Neural cell (in vitro differentiated cells): Measurements from ENCODE around the gene COL4A2. TPM values are rescaled to one million over a fixed set of nuclear protein-coding genes. Genes with fewer than 3 reads are reported as not detected.

Experiments
- H2AFZ ChIP-seq: fragments of 200-600, 300-800 bp; sonication (generic), shearing (Covaris generic); 2 replicates; pipeline ENCODE4 v1.6.0; 2014; ENCODE audit warnings: low read depth, mild to moderate bottlenecking, antibody characterized with exemption, low read length, moderate library complexity
- H3F3A ChIP-seq: fragments of 200-600 bp; shearing (Covaris generic); 2 replicates; pipeline ENCODE4 v1.6.1; 2016; ENCODE audit warnings: mild to moderate bottlenecking, moderate library complexity, mixed read lengths, antibody characterized with exemption, low read length; ENCODE audit not compliant: insufficient read depth, poor library complexity, severe bottlenecking
- H3K27ac ChIP-seq: fragments of 200-600, 300-800 bp; sonication (generic), shearing (Covaris generic); 2 replicates; pipeline ENCODE4 v1.5.1; 2014; ENCODE audit warnings: mild to moderate bottlenecking, low read length, moderate library complexity
- H3K27me3 ChIP-seq: fragments of 300-800, 200-600 bp; sonication (generic), shearing (Covaris generic); 2 replicates; pipeline ENCODE4 v1.6.0; 2014; ENCODE audit warnings: mild to moderate bottlenecking, low read depth, low read length, moderate library complexity; ENCODE audit not compliant: insufficient read depth
- H3K36me3 ChIP-seq: fragments of 300-800, 200-600 bp; sonication (generic), shearing (Covaris generic); 2 replicates; pipeline ENCODE4 v1.5.1; 2014; ENCODE audit warnings: mild to moderate bottlenecking, antibody characterized with exemption, low read length, moderate library complexity; ENCODE audit not compliant: insufficient read depth
- H3K4me2 ChIP-seq: fragments of 300-800, 200-600 bp; sonication (generic), shearing (Covaris generic); 2 replicates; pipeline ENCODE4 v1.6.0; 2014; ENCODE audit warnings: mild to moderate bottlenecking, low read length
- H3K4me3 ChIP-seq: fragments of 300-800, 200-600 bp; sonication (generic), shearing (Covaris generic); 2 replicates; pipeline ENCODE4 v1.5.1; 2014; ENCODE audit warnings: mild to moderate bottlenecking, low read length, moderate library complexity
- H3K79me2 ChIP-seq: fragments of 200-600 bp; shearing (Covaris generic); replicated peaks from 2 replicates; pipeline ENCODE4 v1.6.0; 2014; ENCODE audit warnings: mild to moderate bottlenecking, low read length, moderate library complexity; ENCODE audit not compliant: insufficient read depth
- H3K9ac ChIP-seq: fragments of 300-800, 200-600 bp; sonication (generic), shearing (Covaris generic); 2 replicates; pipeline ENCODE4 v1.6.1; 2016; ENCODE audit warnings: mild to moderate bottlenecking, low read length, mixed read lengths
- H3K9me2 ChIP-seq: fragments of 200-600 bp; shearing (Covaris generic); 2 replicates; pipeline ENCODE4 v1.6.1; 2016; ENCODE audit warnings: mild to moderate bottlenecking, low read length, mixed read lengths; ENCODE audit not compliant: insufficient read depth
- H3K9me3 ChIP-seq: fragments of 200-600, 300-800 bp; sonication (generic), shearing (Covaris generic); 2 replicates; pipeline ENCODE4 v1.6.1; 2016; ENCODE audit warnings: mild to moderate bottlenecking, mixed run types, low read length, moderate library complexity, mixed read lengths
- H4K20me1 ChIP-seq: fragments of 200-600 bp; shearing (Covaris generic); 2 replicates; pipeline ENCODE4 v1.6.1; 2016; ENCODE audit warnings: mild to moderate bottlenecking, mixed run types; ENCODE audit not compliant: insufficient read depth
- CTCF ChIP-seq: fragments of 450-650 bp; IDR thresholded peaks from 2 replicates; pipeline ENCODE4 v1.5.1; 2014; ENCODE audit warnings: antibody characterized with exemption, mild to moderate bottlenecking, moderate library complexity; ENCODE audit not compliant: poor library complexity, severe bottlenecking
- EP300 ChIP-seq: fragments of 450-650 bp; conservative IDR thresholded peaks from 2 replicates; pipeline ENCODE4 v1.6.1; 2014; ENCODE audit warnings: antibody characterized with exemption, mild to moderate bottlenecking, moderate library complexity; ENCODE audit not compliant: poor library complexity, severe bottlenecking
- EZH2 ChIP-seq: fragments of 200-600, 300-800 bp; shearing (Covaris generic), sonication (generic); IDR thresholded peaks from 2 replicates; pipeline ENCODE4 v1.6.1; 2014; ENCODE audit warnings: antibody characterized with exemption, low read length, borderline replicate concordance, mild to moderate bottlenecking; ENCODE audit not compliant: insufficient read depth, poor library complexity, severe bottlenecking
- MXI1 ChIP-seq: fragments of 450-650 bp; conservative IDR thresholded peaks from 2 replicates; pipeline ENCODE4 v1.6.1; 2014; ENCODE audit warnings: antibody characterized with exemption, mild to moderate bottlenecking; ENCODE audit not compliant: poor library complexity, severe bottlenecking
- POLR2AphosphoS5 ChIP-seq: IDR thresholded peaks from 2 replicates; pipeline ENCODE4 v1.6.1; 2012
- RAD21 ChIP-seq: fragments of 450-650 bp; conservative IDR thresholded peaks from 2 replicates; pipeline ENCODE4 v1.6.1; 2014; ENCODE audit warnings: antibody characterized with exemption, mild to moderate bottlenecking, moderate library complexity
- REST ChIP-seq: IDR thresholded peaks from 2 replicates; pipeline ENCODE4 v1.6.1; 2012; ENCODE audit warnings: borderline replicate concordance
- SMC3 ChIP-seq: fragments of 450-650 bp; conservative IDR thresholded peaks from 2 replicates; pipeline ENCODE4 v1.6.1; 2014; ENCODE audit warnings: antibody characterized with exemption, mild to moderate bottlenecking, moderate library complexity; ENCODE audit not compliant: poor library complexity
- TAF1 ChIP-seq: IDR thresholded peaks from 2 replicates; pipeline ENCODE4 v1.6.1; 2012; ENCODE audit warnings: low read depth
- polyA plus RNA-seq: library from polyadenylated mRNA; depleted of rRNA; stranded (reverse); fragments of >200 nt; gene quantifications from 2 replicates; pipeline ENCODE4 v1.2.3, GENCODE V29; 2014

COL4A2 gene
- polyA plus RNA-seq, 1 donor from 2014 or later = 30.8 TPM

DNA sequence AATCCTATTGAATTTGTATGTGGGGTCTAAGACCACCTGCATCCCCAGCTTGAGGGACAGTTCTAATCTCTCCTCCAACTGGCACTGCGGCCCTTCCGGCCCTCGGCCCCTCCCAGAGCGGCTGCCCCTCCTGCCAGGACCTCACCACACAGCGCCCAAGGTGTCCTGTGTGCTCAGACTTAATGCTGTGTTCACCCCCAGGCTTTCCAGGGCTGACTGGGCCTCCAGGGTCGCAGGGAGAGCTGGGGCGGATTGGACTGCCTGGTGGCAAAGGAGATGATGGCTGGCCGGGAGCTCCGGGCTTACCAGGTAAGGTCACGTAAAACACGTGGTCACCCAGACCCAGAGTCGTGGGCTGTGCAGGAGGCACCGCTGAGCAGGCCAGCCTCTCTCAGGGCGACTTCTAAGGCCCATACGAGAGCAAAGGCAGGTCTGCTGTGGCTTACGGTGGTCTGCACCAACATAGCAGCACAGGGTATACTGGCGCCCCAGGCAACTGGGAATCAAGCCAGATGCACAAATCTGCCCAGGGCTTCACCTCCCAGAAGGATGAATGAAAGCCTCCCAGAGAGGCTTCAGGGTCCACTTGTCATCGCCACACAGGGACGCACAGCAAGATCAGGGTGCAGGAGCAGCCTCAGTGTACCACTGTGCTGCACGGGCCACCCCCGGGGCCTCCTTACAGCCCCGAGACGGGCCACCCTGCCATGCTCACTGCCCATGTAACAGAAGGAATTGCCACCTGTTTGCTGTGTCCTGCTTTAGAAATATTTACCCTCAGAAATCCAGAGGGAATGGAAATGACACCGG is 185.0 kb downstream of the COL4A2 start:
- no peaks in the 10 kb centered on the region for H3K36me3 ChIP-seq
- no peaks in the 10 kb centered on the region for H3K9me2 ChIP-seq
- no peak overlapping the region for H3K4me2 ChIP-seq
- H3K27me3 ChIP-seq = no peaks in the 10 kb centered on the region
- no peak overlapping the region for H3K9ac ChIP-seq
- H3K27ac ChIP-seq = no peak overlapping the region
- no peak for TF ChIP-seq TAF1
- TF ChIP-seq REST = no peak
- no peak for TF ChIP-seq EP300
- no peak for TF ChIP-seq CTCF
- TF ChIP-seq EZH2 = no peak
- no peak for TF ChIP-seq RAD21
- no peak for TF ChIP-seq SMC3
- no peak for TF ChIP-seq POLR2AphosphoS5
- no peaks in the 10 kb centered on the region for H3K79me2 ChIP-seq
- H3F3A ChIP-seq = no peaks in the 10 kb centered on the region
- H3K9me3 ChIP-seq = no peaks in the 10 kb centered on the region
- H2AFZ ChIP-seq = no peak overlapping the region
- no peaks in the 10 kb centered on the region for H4K20me1 ChIP-seq
- H3K4me3 ChIP-seq = no peak overlapping the region

DNA sequence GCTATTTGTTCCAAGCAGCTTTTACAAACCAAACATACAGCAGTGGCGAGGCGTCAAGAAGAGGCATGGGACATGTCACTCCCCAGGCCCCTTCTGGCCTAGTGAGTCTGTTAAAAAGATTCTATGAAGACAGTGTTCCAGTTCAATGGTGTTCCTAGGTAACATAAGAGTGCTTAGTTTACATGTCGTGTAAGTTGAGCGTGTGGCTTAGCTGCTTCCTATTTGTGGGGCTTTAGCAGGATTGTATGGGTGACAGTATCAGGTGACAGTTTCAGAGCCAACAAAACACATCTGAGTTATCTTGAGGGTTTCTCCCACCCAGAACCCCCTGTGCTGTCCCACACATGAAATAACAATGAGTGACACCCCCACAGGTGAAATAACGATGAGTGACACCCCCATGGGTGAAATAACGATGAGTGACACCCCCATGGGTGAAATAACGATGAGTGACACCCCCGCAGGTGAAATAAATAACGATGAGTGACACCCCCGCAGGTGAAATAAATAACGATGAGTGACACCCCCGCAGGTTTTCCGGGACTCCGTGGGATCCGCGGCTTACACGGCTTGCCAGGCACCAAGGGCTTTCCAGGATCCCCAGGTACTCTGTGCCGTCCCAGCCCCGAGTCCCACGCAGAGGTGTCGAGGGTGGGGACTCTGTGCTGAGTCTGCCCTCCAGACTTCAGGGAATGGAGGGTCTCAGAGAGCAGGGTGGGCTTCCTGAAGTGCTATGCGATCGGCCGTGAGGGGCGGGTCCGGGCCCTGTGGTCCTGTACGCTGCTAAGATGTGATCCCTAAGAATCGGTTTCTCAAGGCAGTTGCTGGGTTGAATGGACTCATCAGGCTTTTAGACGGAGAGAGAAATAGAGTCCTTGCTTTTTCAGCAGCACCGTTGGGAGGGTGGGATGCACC is 185.9 kb downstream of the COL4A2 start:
- H3K27ac ChIP-seq = no peak overlapping the region
- no peak overlapping the region for H3K4me3 ChIP-seq
- no peak overlapping the region for H3K9ac ChIP-seq
- no peaks in the 10 kb centered on the region for H3K27me3 ChIP-seq
- no peaks in the 10 kb centered on the region for H3K36me3 ChIP-seq
- no peaks in the 10 kb centered on the region for H3K79me2 ChIP-seq
- no peaks in the 10 kb centered on the region for H4K20me1 ChIP-seq
- no peak overlapping the region for H3K4me2 ChIP-seq
- H3K9me2 ChIP-seq = no peaks in the 10 kb centered on the region
- TF ChIP-seq CTCF = no peak
- TF ChIP-seq SMC3 = no peak
- no peak for TF ChIP-seq REST
- no peak for TF ChIP-seq POLR2AphosphoS5
- no peak for TF ChIP-seq MXI1
- no peak for TF ChIP-seq EP300
- TF ChIP-seq RAD21 = no peak
- no peak for TF ChIP-seq EZH2
- TF ChIP-seq TAF1 = no peak
- no peak overlapping the region for H2AFZ ChIP-seq
- no peaks in the 10 kb centered on the region for H3F3A ChIP-seq
- H3K9me3 ChIP-seq = no peaks in the 10 kb centered on the region
